D721Med (cell line): ENCODE measurements around the gene ACE.
"Not testable (repeated sequence)": the region's sequence is repeated elsewhere in the genome, so short reads cannot be mapped to it uniquely, and the experiment has no call there.

Experiments used
- DNase-seq: peaks from one replicate; pipeline ENCODE4 v3.0.0; 2011; ENCODE audit warnings: low spot score; ENCODE audit not compliant: insufficient read length
- FAIRE-seq: peaks from 2 replicates; lab custom pipeline; 2011; peaks lifted over from hg19 to GRCh38; lab: Jason Lieb, UNC
- TF ChIP-seq, protein P1 (sequence below): IDR thresholded peaks from 2 replicates; pipeline ENCODE4 v1.5.1; 2012; ENCODE audit warnings: mild to moderate bottlenecking, control low read depth; ENCODE audit not compliant: insufficient read depth; ENCODE audit errors: missing control alignments

ACE gene

GRCh38 chr17:63458478-63458877 lies 18.4 kb upstream of the ACE start:
- FAIRE-seq: no peak
- TF ChIP-seq, protein P1, sequence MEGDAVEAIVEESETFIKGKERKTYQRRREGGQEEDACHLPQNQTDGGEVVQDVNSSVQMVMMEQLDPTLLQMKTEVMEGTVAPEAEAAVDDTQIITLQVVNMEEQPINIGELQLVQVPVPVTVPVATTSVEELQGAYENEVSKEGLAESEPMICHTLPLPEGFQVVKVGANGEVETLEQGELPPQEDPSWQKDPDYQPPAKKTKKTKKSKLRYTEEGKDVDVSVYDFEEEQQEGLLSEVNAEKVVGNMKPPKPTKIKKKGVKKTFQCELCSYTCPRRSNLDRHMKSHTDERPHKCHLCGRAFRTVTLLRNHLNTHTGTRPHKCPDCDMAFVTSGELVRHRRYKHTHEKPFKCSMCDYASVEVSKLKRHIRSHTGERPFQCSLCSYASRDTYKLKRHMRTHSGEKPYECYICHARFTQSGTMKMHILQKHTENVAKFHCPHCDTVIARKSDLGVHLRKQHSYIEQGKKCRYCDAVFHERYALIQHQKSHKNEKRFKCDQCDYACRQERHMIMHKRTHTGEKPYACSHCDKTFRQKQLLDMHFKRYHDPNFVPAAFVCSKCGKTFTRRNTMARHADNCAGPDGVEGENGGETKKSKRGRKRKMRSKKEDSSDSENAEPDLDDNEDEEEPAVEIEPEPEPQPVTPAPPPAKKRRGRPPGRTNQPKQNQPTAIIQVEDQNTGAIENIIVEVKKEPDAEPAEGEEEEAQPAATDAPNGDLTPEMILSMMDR: no peak
- DNase-seq: no peak

- DNase-seq: no peak
- no peak for FAIRE-seq
- TF ChIP-seq, protein P1: no peak
These were observed 16.8 kb upstream of the ACE start for GRCh38 chr17:63460018-63460417.

- no peak for FAIRE-seq
- DNase-seq: no peak
- TF ChIP-seq, protein P1: no peak
These were observed 13.1 kb upstream of the ACE start for GRCh38 chr17:63463771-63464170.

GRCh38 chr17:63464691-63465236 lies 12.1 kb upstream of the ACE start:
- TF ChIP-seq, protein P1: no peak
- no peak for FAIRE-seq
- DNase-seq: no peak

- not testable (repeated sequence) for FAIRE-seq, DNase-seq
These were observed 8.8 kb upstream of the ACE start for GRCh38 chr17:63468099-63468498.

DNA sequence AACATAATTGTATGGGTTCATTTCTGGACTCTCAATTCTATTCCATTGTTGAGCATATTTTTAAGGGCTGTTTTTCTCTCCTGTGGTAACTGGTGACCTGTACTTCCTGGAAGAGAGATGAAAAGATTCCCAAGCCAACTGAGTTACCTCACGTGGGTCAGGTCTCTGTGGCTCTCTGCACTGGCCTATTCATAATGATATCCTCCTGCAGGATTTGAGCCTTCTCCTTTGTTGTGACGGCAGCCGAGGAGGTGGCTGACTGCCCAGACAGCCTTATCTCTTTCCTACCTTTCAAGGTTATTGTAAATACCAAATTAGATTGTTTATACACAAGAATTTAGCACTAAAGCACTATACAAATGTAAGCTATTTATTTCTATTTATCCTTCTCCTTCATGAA lies 2.7 kb upstream of the ACE start:
- no peak for DNase-seq
- TF ChIP-seq, protein P1: no peak
- no peak for FAIRE-seq

DNA sequence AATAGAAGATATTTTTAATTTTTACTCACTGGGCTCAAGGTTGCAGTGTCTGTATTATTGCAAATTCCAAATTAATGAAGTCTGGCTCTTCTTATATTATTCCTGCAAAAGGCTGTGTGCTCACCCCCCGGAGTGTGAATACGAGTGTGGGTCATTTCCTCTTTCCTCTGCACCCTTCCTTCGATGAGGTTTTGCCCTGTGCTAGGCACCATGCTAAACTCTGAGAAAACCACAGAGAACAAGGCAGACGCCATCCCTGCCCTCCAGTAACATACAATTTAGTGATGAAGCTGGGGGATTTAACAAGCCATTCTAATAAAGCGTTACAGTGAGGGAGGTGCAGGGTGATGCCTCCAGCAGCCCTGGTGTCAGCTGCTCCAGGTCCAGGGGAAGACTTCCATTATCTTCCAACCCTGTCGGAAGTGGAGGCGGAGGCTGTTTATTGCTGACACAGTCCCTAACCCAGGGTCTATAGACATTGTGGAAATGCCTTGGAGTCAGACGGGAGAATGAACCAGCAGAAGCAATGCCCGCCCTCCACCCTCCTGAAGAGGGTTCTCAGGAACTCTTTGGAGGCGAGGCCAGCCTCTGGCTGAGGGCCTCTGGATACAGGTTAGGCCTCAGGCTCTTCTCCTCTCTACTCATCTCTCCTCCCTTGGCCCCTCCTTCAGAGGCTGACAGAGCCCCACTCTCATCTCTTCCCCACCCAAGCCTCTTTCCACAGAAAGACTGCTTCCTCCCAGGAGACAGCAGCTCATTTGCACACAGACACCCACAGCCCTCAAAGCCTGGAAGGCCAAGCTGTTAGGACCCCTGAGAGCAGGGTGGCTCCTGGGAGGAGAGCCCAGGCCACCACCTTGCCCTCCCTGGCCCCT lies 2.0 kb upstream of the ACE start:
- FAIRE-seq (no peak), DNase-seq (no peak)
- TF ChIP-seq, protein P1: no peak
